GM12892 (cell line): ENCODE measurements around the gene ADSL.

Experiments
- POLR2A ChIP-seq: IDR thresholded peaks from 2 replicates; pipeline ENCODE4 v1.6.1; 2011; ENCODE audit warnings: low read depth, low read length, control low read depth
- POLR2AphosphoS5 ChIP-seq: IDR thresholded peaks from 2 replicates; pipeline ENCODE4 v1.6.1; 2011; ENCODE audit warnings: low read depth, low read length, control low read depth
- TAF1 ChIP-seq: IDR thresholded peaks from 2 replicates; pipeline ENCODE4 v1.6.1; 2011; ENCODE audit warnings: low read depth, mild to moderate bottlenecking, control low read depth, low read length, borderline replicate concordance

DNA sequence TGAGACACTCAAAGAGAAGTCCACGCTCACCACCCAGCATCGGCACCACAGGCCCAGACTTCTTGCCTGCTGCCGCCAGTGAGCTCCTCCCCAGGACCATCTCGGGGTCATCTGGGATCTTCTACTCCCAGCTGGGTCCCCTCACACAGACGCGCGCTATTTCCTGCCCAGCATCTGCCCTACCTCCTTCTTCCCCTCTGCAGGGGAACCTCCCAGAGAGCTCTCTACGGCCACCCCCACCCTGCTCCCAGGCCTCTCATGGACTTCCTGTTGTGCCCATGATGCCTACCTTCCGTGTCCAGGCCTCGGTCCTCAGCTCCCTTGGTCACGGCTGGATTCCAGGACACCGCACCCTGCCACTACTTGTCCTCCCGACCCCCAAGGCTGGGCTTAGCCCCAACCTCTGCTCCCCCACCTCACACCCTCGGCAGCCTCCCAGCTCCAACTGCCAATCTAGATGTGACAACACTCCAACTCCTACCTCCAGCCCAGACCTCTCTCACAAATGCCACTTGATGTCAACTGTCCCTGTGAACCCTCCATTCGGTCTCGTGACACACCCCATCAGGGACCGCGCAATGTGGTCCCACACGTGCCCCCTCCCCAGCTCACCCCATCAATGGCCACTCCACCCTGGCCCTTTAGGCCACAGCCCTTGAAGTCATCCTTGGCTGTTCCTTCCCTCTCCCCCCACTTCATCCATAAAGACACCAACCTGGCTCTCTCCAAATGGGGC is 69.4 kb downstream of the ADSL start:
- TF ChIP-seq POLR2A (no peak; the same call in 1 of the 2 replicates), TAF1 (no peak), POLR2AphosphoS5 (no peak)
